Measurements from ENCODE around the gene API5. TPM values are rescaled to one million over a fixed set of nuclear protein-coding genes. Genes with fewer than 3 reads are reported as not detected.

The API5 gene
- polyA plus RNA-seq, 1 of the 3 experiments (the other 2 are of a cell fraction), result 80.9 TPM

- Histone ChIP-seq H4K20me1 (ENCODE audit: insufficient read depth) (no peaks in the 10 kb centered on the region), H3K9ac (no peak overlapping the region), H3K4me3 (ENCODE audit: low read depth in 2 of 2, low read length in 1 of 2) (no peak overlapping the region), H3F3A (replicated peaks; ENCODE audit: insufficient read depth) (peaks cover 4% of the 10 kb centered on the region), H3K9me3 (no peaks in the 10 kb centered on the region; the same call in 1 of the 2 replicates), H2AFZ (ENCODE audit: low read depth) (no peak overlapping the region), H3K4me1 (ENCODE audit: control insufficient read depth in 1 of 2, insufficient read depth in 2 of 2, low read depth in 1 of 2, low read length in 1 of 2) (no peaks in the 10 kb centered on the region), H3K9me2 (no peaks in the 10 kb centered on the region), H3K27ac (ENCODE audit: low read depth in 2 of 2, low read length in 1 of 2) (no peak overlapping the region), H3K79me2 (ENCODE audit: insufficient read depth) (peaks cover 41% of the 10 kb centered on the region), H3K36me3 (replicated peaks in 1 of 2; ENCODE audit: control insufficient read depth in 1 of 2, insufficient read depth in 2 of 2, low read length in 1 of 2) (peaks cover 35 to 59% of the 10 kb centered on the region in 2 experiments), H3K4me2 (no peak overlapping the region), H3K27me3 (ENCODE audit: insufficient read depth) (no peaks in the 10 kb centered on the region)
- 95% methylated on average over 5 of the region's 5 CpGs for WGBS (ENCODE audit: low lambda C conversion rate)
- no peak for TF ChIP-seq SIN3A (IDR thresholded peaks at IDR 0.05; ENCODE audit: borderline replicate concordance, low read depth, low read length)
- ChIA-PET CTCF (interaction anchor here (1.0 to 1.6 kb wide), 2 partner anchors 32 to 34 kb away, joined by 3 to 5 read pairs; no protein-coding TSS in a partner anchor), POLR2A (no interaction called here)
- no peak for DNase-seq
Measured at GRCh38 chr11:43384393-43384792, 72.6 kb downstream of the API5 start.

- no peak overlapping the region for H3K4me3 ChIP-seq (ENCODE audit: low read depth in 2 of 2, low read length in 1 of 2)
- H3K27me3 ChIP-seq (ENCODE audit: insufficient read depth), result no peaks in the 10 kb centered on the region
- peaks cover 64 to 69% of the 10 kb centered on the region in 2 experiments for H3K36me3 ChIP-seq (replicated peaks in 1 of 2; ENCODE audit: control insufficient read depth in 1 of 2, insufficient read depth in 2 of 2, low read length in 1 of 2)
- H4K20me1 ChIP-seq (ENCODE audit: insufficient read depth), result no peaks in the 10 kb centered on the region
- H3K27ac ChIP-seq (ENCODE audit: low read depth in 2 of 2, low read length in 1 of 2), result no peak overlapping the region
- ChIA-PET POLR2A (no interaction called here), CTCF (interaction anchor here (1.1 to 1.4 kb wide), 3 partner anchors 14 to 27 kb away, joined by 3 to 4 read pairs (median 4); no protein-coding TSS in a partner anchor)
- TF ChIP-seq RFX5 (IDR thresholded peaks at IDR 0.05; ENCODE audit: low read length) (no peak), MAX (IDR thresholded peaks at IDR 0.05; ENCODE audit: low read depth) (no peak), IRF3 (IDR thresholded peaks at IDR 0.05; ENCODE audit: low read depth, low read length) (no peak), PBX3 (IDR thresholded peaks at IDR 0.05) (no peak), POLR2AphosphoS5 (IDR thresholded peaks at IDR 0.05; ENCODE audit: low read depth, low read length) (no peak), RXRA (IDR thresholded peaks at IDR 0.05; ENCODE audit: borderline replicate concordance, low read depth) (no peak), ELF1 (IDR thresholded peaks at IDR 0.05) (no peak), REST (IDR thresholded peaks at IDR 0.05; ENCODE audit: low read depth, low read length) (no peak), EZH2phosphoT487 (IDR thresholded peaks at IDR 0.05; ENCODE audit: borderline replicate concordance, low read depth) (no peak), YY1 (IDR thresholded peaks at IDR 0.05; ENCODE audit: low read depth) (no peak), ZBTB33 (IDR thresholded peaks at IDR 0.05; ENCODE audit: borderline replicate concordance, low read depth) (no peak), EP300 (IDR thresholded peaks at IDR 0.05; ENCODE audit: borderline replicate concordance in 1 of 2, low read depth in 1 of 2, low read length in 1 of 2) (no peak), MEF2A (IDR thresholded peaks at IDR 0.05; ENCODE audit: borderline replicate concordance, low read depth) (no peak), SIN3A (IDR thresholded peaks at IDR 0.05; ENCODE audit: borderline replicate concordance, low read depth, low read length) (no peak)
- DNase-seq, result no peak
- no peak overlapping the region for H3K4me2 ChIP-seq
- no peaks in the 10 kb centered on the region for H3K4me1 ChIP-seq (ENCODE audit: control insufficient read depth in 1 of 2, insufficient read depth in 2 of 2, low read depth in 1 of 2, low read length in 1 of 2)
- no peak overlapping the region for H3K9ac ChIP-seq
- H3K9me3 ChIP-seq, result no peaks in the 10 kb centered on the region
- no peaks in the 10 kb centered on the region for H3F3A ChIP-seq (replicated peaks; ENCODE audit: insufficient read depth)
- H3K79me2 ChIP-seq (ENCODE audit: insufficient read depth), result peaks cover 13% of the 10 kb centered on the region
- H2AFZ ChIP-seq (ENCODE audit: low read depth), result no peak overlapping the region
- 98% methylated on average over 5 of the region's 5 CpGs for WGBS (ENCODE audit: low lambda C conversion rate)
- no peaks in the 10 kb centered on the region for H3K9me2 ChIP-seq
Measured at GRCh38 chr11:43392713-43393112, 80.9 kb downstream of the API5 start.
